Skeletal muscle tissue (tissue), 4 donors: Measurements from ENCODE around the gene POT1. TPM values are rescaled to one million over a fixed set of nuclear protein-coding genes. Genes with fewer than 3 reads are reported as not detected.

ENCODE experiments used
- H3K27ac ChIP-seq: one replicate; pipeline ENCODE4 v1.7.0; 2013; ENCODE audit warnings: mild to moderate bottlenecking, low read depth, low read length, inconsistent platforms
- H3K27me3 ChIP-seq, 3 donors: one replicate each; pipeline ENCODE4 v1.7.0; 2013; ENCODE audit warnings: low read length in 3 of 3; ENCODE audit not compliant: control insufficient read depth in 3 of 3, insufficient read depth in 3 of 3
- H3K36me3 ChIP-seq, 3 donors: one replicate each; pipeline ENCODE4 v1.7.0; 2013; ENCODE audit warnings: low read length in 3 of 3; ENCODE audit not compliant: control insufficient read depth in 3 of 3, insufficient read depth in 3 of 3
- H3K4me1 ChIP-seq, 3 donors: one replicate each; pipeline ENCODE4 v1.7.0; 2013; ENCODE audit warnings: low read length in 3 of 3, mild to moderate bottlenecking in 3 of 3; ENCODE audit not compliant: control insufficient read depth in 3 of 3, insufficient read depth in 3 of 3
- H3K4me3 ChIP-seq, 3 donors: one replicate each; pipeline ENCODE4 v1.7.0; 2013; ENCODE audit warnings: low read length in 3 of 3
- H3K9ac ChIP-seq, 3 donors: one replicate each; pipeline ENCODE4 v1.7.0; 2013; ENCODE audit warnings: low read length in 3 of 3, mild to moderate bottlenecking in 3 of 3, moderate library complexity in 2 of 3, low read depth in 1 of 3
- H3K9me3 ChIP-seq, 3 donors: one replicate each; pipeline ENCODE4 v1.7.0; 2013; ENCODE audit warnings: low read length in 3 of 3; ENCODE audit not compliant: control insufficient read depth in 3 of 3
- total RNA-seq: library from RNA; depleted of rRNA; stranded (reverse); fragments of >200 nt; gene quantifications from one replicate; pipeline ENCODE4 v1.2.3, GENCODE V29; 2014
- donor health status: Osteomylitis.

Gene POT1
- total RNA-seq, 1 donor from 2014 or later = 50.1 TPM

- peaks cover 0 to 14% (median 4%) of the 10 kb centered on the region in 3 donors for H3K36me3 ChIP-seq
- no peaks in the 10 kb centered on the region for H3K27me3 ChIP-seq
- H3K9ac ChIP-seq = no peak overlapping the region
- H3K4me1 ChIP-seq = no peaks in the 10 kb centered on the region
- no peak overlapping the region for H3K4me3 ChIP-seq
- no peaks in the 10 kb centered on the region for H3K9me3 ChIP-seq
- no peak overlapping the region for H3K27ac ChIP-seq
Measured at GRCh38 chr7:124818807-124819206, 110.8 kb downstream of the POT1 start.

GRCh38 chr7:124813994-124814798 is 115.4 kb downstream of the POT1 start:
- Histone ChIP-seq H3K9me3 (no peaks in the 10 kb centered on the region), H3K27ac (no peak overlapping the region), H3K4me3 (no peak overlapping the region), H3K4me1 (no peaks in the 10 kb centered on the region), H3K36me3 (no peaks in the 10 kb centered on the region), H3K27me3 (no peaks in the 10 kb centered on the region), H3K9ac (no peak overlapping the region)

GRCh38 chr7:124812764-124813163 is 116.9 kb downstream of the POT1 start:
- Histone ChIP-seq H3K27me3 (no peaks in the 10 kb centered on the region), H3K4me3 (no peak overlapping the region), H3K9ac (no peak overlapping the region), H3K9me3 (no peaks in the 10 kb centered on the region), H3K36me3 (no peaks in the 10 kb centered on the region), H3K4me1 (no peaks in the 10 kb centered on the region), H3K27ac (no peak overlapping the region)

GRCh38 chr7:124811341-124811740 is 118.3 kb downstream of the POT1 start:
- H3K36me3 ChIP-seq = no peaks in the 10 kb centered on the region
- H3K4me1 ChIP-seq = no peaks in the 10 kb centered on the region
- H3K27ac ChIP-seq = no peak overlapping the region
- no peak overlapping the region for H3K4me3 ChIP-seq
- no peak overlapping the region for H3K9ac ChIP-seq
- no peaks in the 10 kb centered on the region for H3K9me3 ChIP-seq
- H3K27me3 ChIP-seq = no peaks in the 10 kb centered on the region

- Histone ChIP-seq H3K9me3 (no peaks in the 10 kb centered on the region), H3K27me3 (no peaks in the 10 kb centered on the region), H3K9ac (no peak overlapping the region), H3K4me1 (no peaks in the 10 kb centered on the region), H3K36me3 (no peaks in the 10 kb centered on the region), H3K27ac (no peak overlapping the region), H3K4me3 (no peak overlapping the region)
Measured at GRCh38 chr7:124810605-124811004, 119.0 kb downstream of the POT1 start.

- H3K27me3 ChIP-seq = no peaks in the 10 kb centered on the region
- no peak overlapping the region for H3K4me3 ChIP-seq
- no peak overlapping the region for H3K27ac ChIP-seq
- no peaks in the 10 kb centered on the region for H3K9me3 ChIP-seq
- H3K9ac ChIP-seq = no peak overlapping the region
- peaks cover 0 to 3% (median 0%) of the 10 kb centered on the region in 3 donors for H3K4me1 ChIP-seq
- H3K36me3 ChIP-seq = no peaks in the 10 kb centered on the region
Measured at GRCh38 chr7:124808206-124808605, 121.4 kb downstream of the POT1 start.

- H3K9me3 ChIP-seq = no peaks in the 10 kb centered on the region
- no peak overlapping the region for H3K9ac ChIP-seq
- H3K27me3 ChIP-seq = no peaks in the 10 kb centered on the region
- peaks cover 0 to 3% (median 0%) of the 10 kb centered on the region in 3 donors for H3K4me1 ChIP-seq
- H3K4me3 ChIP-seq = no peak overlapping the region
- no peaks in the 10 kb centered on the region for H3K36me3 ChIP-seq
- H3K27ac ChIP-seq = no peak overlapping the region
Measured at GRCh38 chr7:124801330-124801895, 128.2 kb downstream of the POT1 start.

- H3K27ac ChIP-seq = no peak overlapping the region
- no peak overlapping the region for H3K4me3 ChIP-seq
- peaks cover 0 to 3% (median 0%) of the 10 kb centered on the region in 3 donors for H3K4me1 ChIP-seq
- no peaks in the 10 kb centered on the region for H3K27me3 ChIP-seq
- H3K36me3 ChIP-seq = no peaks in the 10 kb centered on the region
- H3K9me3 ChIP-seq = no peaks in the 10 kb centered on the region
- no peak overlapping the region for H3K9ac ChIP-seq
Measured at GRCh38 chr7:124800386-124800785, 129.2 kb downstream of the POT1 start.

- Histone ChIP-seq H3K27ac (no peak overlapping the region), H3K4me1 (no peaks in the 10 kb centered on the region), H3K9me3 (no peaks in the 10 kb centered on the region), H3K4me3 (no peak overlapping the region), H3K9ac (no peak overlapping the region), H3K27me3 (no peaks in the 10 kb centered on the region), H3K36me3 (no peaks in the 10 kb centered on the region)
Measured at GRCh38 chr7:124799448-124799847, 130.2 kb downstream of the POT1 start.

GRCh38 chr7:124796771-124797170 is 132.9 kb downstream of the POT1 start:
- no peak overlapping the region for H3K27ac ChIP-seq
- H3K9ac ChIP-seq = no peak overlapping the region
- H3K27me3 ChIP-seq = no peaks in the 10 kb centered on the region
- no peaks in the 10 kb centered on the region for H3K9me3 ChIP-seq
- no peaks in the 10 kb centered on the region for H3K4me1 ChIP-seq
- no peak overlapping the region for H3K4me3 ChIP-seq
- H3K36me3 ChIP-seq = no peaks in the 10 kb centered on the region
